Duodenal mucosa (tissue), 2 donors: ENCODE data around the gene UFM1.
"Not testable (repeated sequence)": the region's sequence is repeated elsewhere in the genome, so short reads cannot be mapped to it uniquely, and the experiment has no call there.

Experiments
- H3K27ac ChIP-seq: one replicate; pipeline ENCODE4 v1.7.0; 2013; ENCODE audit warnings: low read depth, low read length
- H3K27me3 ChIP-seq, 2 donors: one replicate each; pipeline ENCODE4 v1.7.0; 2013; ENCODE audit warnings: low read length in 2 of 2, control low read depth in 1 of 2; ENCODE audit not compliant: insufficient read depth in 2 of 2, control insufficient read depth in 1 of 2
- H3K36me3 ChIP-seq, 2 donors: one replicate each; pipeline ENCODE4 v1.7.0; 2013; ENCODE audit warnings: low read length in 2 of 2, control low read depth in 1 of 2; ENCODE audit not compliant: insufficient read depth in 2 of 2, control insufficient read depth in 1 of 2
- H3K4me1 ChIP-seq, 2 donors: one replicate each; pipeline ENCODE4 v1.7.0; 2013; ENCODE audit warnings: low read length in 2 of 2, control low read depth in 1 of 2; ENCODE audit not compliant: insufficient read depth in 2 of 2, control insufficient read depth in 1 of 2
- H3K4me3 ChIP-seq, 2 donors: one replicate each; pipeline ENCODE4 v1.7.0; 2013; ENCODE audit warnings: low read length in 2 of 2, low read depth in 1 of 2
- H3K9ac ChIP-seq, 2 donors: one replicate each; pipeline ENCODE4 v1.7.0; 2013; ENCODE audit warnings: low read length in 2 of 2, low read depth in 1 of 2
- H3K9me3 ChIP-seq, 2 donors: one replicate each; pipeline ENCODE4 v1.7.0; 2013; ENCODE audit warnings: low read length in 2 of 2, control low read depth in 1 of 2; ENCODE audit not compliant: control insufficient read depth in 1 of 2

Gene UFM1

GRCh38 chr13:38349390-38350113, at the start of gene UFM1:
TSS of gene UFM1 (plus strand) at chr13:38349851. CDS start at chr13:38349920, 69 bp downstream.
- H3K4me1 ChIP-seq = peaks cover 12 to 24% of the 10 kb centered on the region in 2 donors
- H3K27me3 ChIP-seq = no peaks in the 10 kb centered on the region
- peak within 1 kb of the TSS; percentile 84 for H3K27ac ChIP-seq
- H3K9me3 ChIP-seq = no peaks in the 10 kb centered on the region
- peak within 1 kb of the TSS; percentile 81 to 96 for H3K4me3 ChIP-seq
- peak within 1 kb of the TSS; percentile 72 to 90 for H3K9ac ChIP-seq
- peaks cover 2 to 3% of the 10 kb centered on the region in 2 donors for H3K36me3 ChIP-seq

- H3K9ac ChIP-seq = no peak overlapping the region
- H3K27ac ChIP-seq = no peak overlapping the region
- H3K9me3 ChIP-seq = no peaks in the 10 kb centered on the region
- no peaks in the 10 kb centered on the region for H3K27me3 ChIP-seq
- H3K4me1 ChIP-seq = no peaks in the 10 kb centered on the region
- no peak overlapping the region for H3K4me3 ChIP-seq
- H3K36me3 ChIP-seq = no peaks in the 10 kb centered on the region
Observed at GRCh38 chr13:38301236-38301635, 48.4 kb upstream of the UFM1 start.

- H3K9ac ChIP-seq = no peak overlapping the region
- no peaks in the 10 kb centered on the region for H3K4me1 ChIP-seq
- H3K36me3 ChIP-seq = no peaks in the 10 kb centered on the region
- no peak overlapping the region for H3K4me3 ChIP-seq
- H3K9me3 ChIP-seq = no peaks in the 10 kb centered on the region
- no peak overlapping the region for H3K27ac ChIP-seq
- no peaks in the 10 kb centered on the region for H3K27me3 ChIP-seq
Observed at GRCh38 chr13:38303816-38304320, 45.8 kb upstream of the UFM1 start.

- Histone ChIP-seq H3K9me3 (no peaks in the 10 kb centered on the region), H3K4me3 (no peak overlapping the region), H3K9ac (no peak overlapping the region), H3K36me3 (no peaks in the 10 kb centered on the region), H3K27me3 (no peaks in the 10 kb centered on the region), H3K27ac (no peak overlapping the region), H3K4me1 (no peaks in the 10 kb centered on the region)
Observed at GRCh38 chr13:38308736-38309135, 40.9 kb upstream of the UFM1 start.

- H3K27ac ChIP-seq = no peak overlapping the region
- no peaks in the 10 kb centered on the region for H3K9me3 ChIP-seq
- no peaks in the 10 kb centered on the region for H3K27me3 ChIP-seq
- no peaks in the 10 kb centered on the region for H3K36me3 ChIP-seq
- no peak overlapping the region for H3K9ac ChIP-seq
- H3K4me3 ChIP-seq = no peak overlapping the region
- no peaks in the 10 kb centered on the region for H3K4me1 ChIP-seq
Observed at GRCh38 chr13:38309397-38309796, 40.3 kb upstream of the UFM1 start.

- H3K27ac ChIP-seq, H3K36me3 ChIP-seq, H3K9me3 ChIP-seq, H3K9ac ChIP-seq, H3K4me1 ChIP-seq, H3K27me3 ChIP-seq, H3K4me3 ChIP-seq: not testable (repeated sequence)
Observed at GRCh38 chr13:38311175-38311574, 38.5 kb upstream of the UFM1 start.

GRCh38 chr13:38316129-38316528, 33.5 kb upstream of the UFM1 start:
- Histone ChIP-seq H3K9me3 (no peaks in the 10 kb centered on the region), H3K9ac (no peak overlapping the region), H3K27me3 (no peaks in the 10 kb centered on the region), H3K4me1 (no peaks in the 10 kb centered on the region), H3K27ac (no peak overlapping the region), H3K36me3 (no peaks in the 10 kb centered on the region), H3K4me3 (no peak overlapping the region)

GRCh38 chr13:38321654-38322053, 28.0 kb upstream of the UFM1 start:
- no peak overlapping the region for H3K4me3 ChIP-seq
- H3K4me1 ChIP-seq = no peaks in the 10 kb centered on the region
- H3K27ac ChIP-seq = no peak overlapping the region
- no peaks in the 10 kb centered on the region for H3K36me3 ChIP-seq
- no peaks in the 10 kb centered on the region for H3K27me3 ChIP-seq
- no peak overlapping the region for H3K9ac ChIP-seq
- no peaks in the 10 kb centered on the region for H3K9me3 ChIP-seq

GRCh38 chr13:38325426-38325825, 24.2 kb upstream of the UFM1 start:
- H3K27me3 ChIP-seq = no peaks in the 10 kb centered on the region
- no peaks in the 10 kb centered on the region for H3K36me3 ChIP-seq

GRCh38 chr13:38328699-38329098, 21.0 kb upstream of the UFM1 start:
- H3K9me3 ChIP-seq = no peaks in the 10 kb centered on the region
- H3K36me3 ChIP-seq = no peaks in the 10 kb centered on the region
- H3K4me1 ChIP-seq = no peaks in the 10 kb centered on the region
- H3K4me3 ChIP-seq = no peak overlapping the region
- no peak overlapping the region for H3K27ac ChIP-seq
- H3K9ac ChIP-seq = no peak overlapping the region
- no peaks in the 10 kb centered on the region for H3K27me3 ChIP-seq

More at GRCh38 chr13:38325426-38325825, 24.2 kb upstream of the UFM1 start:
- H3K4me3 ChIP-seq = no peak overlapping the region
- H3K4me1 ChIP-seq = no peaks in the 10 kb centered on the region
- H3K27ac ChIP-seq = no peak overlapping the region
- H3K9me3 ChIP-seq = no peaks in the 10 kb centered on the region
- H3K9ac ChIP-seq = no peak overlapping the region
